GM19468 (cell line): ENCODE results near the gene PAGE1.
"Not testable (repeated sequence)": the region's sequence is repeated elsewhere in the genome, so short reads cannot be mapped to it uniquely, and the experiment has no call there.

Experiments used
- ATAC-seq: cut with Tn5 transposase; IDR thresholded peaks from one replicate; pipeline ENCODE4 v1.9.1; 2021; ENCODE audit warnings: mild to moderate bottlenecking, moderate library complexity, moderate number of reproducible peaks; ENCODE audit not compliant: unreplicated experiment; ENCODE audit errors: extremely low read depth

Gene PAGE1

GRCh38 chrX:49695276-49696180 is at the start of gene PAGE1:
PAGE1 (minus strand) TSS chrX:49695984; CDS start chrX:49694770, 1,214 bp downstream.
- ATAC-seq, result no peak

GRCh38 chrX:49741501-49741900 is 45.7 kb upstream of the PAGE1 start:
- ATAC-seq, result not testable (repeated sequence)

- ATAC-seq, result no peak
Measured at GRCh38 chrX:49727847-49728246, 32.1 kb upstream of the PAGE1 start.

- ATAC-seq, result no peak
Measured at GRCh38 chrX:49726966-49727365, 31.2 kb upstream of the PAGE1 start.

- ATAC-seq, result no peak
Measured at GRCh38 chrX:49725923-49726904, 30.4 kb upstream of the PAGE1 start.

GRCh38 chrX:49725401-49725800 is 29.6 kb upstream of the PAGE1 start:
- no peak for ATAC-seq

- not testable (repeated sequence) for ATAC-seq
Measured at GRCh38 chrX:49720106-49720505, 24.3 kb upstream of the PAGE1 start.

GRCh38 chrX:49712577-49712976 is 16.8 kb upstream of the PAGE1 start:
- no peak for ATAC-seq

GRCh38 chrX:49710744-49711319 is 15.0 kb upstream of the PAGE1 start:
- no peak for ATAC-seq

- no peak for ATAC-seq
Measured at GRCh38 chrX:49704691-49705404, 9.1 kb upstream of the PAGE1 start.

- no peak for ATAC-seq
Measured at GRCh38 chrX:49701933-49702332, 6.1 kb upstream of the PAGE1 start.

GRCh38 chrX:49701323-49701722 is 5.5 kb upstream of the PAGE1 start:
- no peak for ATAC-seq

- no peak for ATAC-seq
Measured at GRCh38 chrX:49675075-49675719, 20.6 kb downstream of the PAGE1 start.

- ATAC-seq, result no peak
Measured at GRCh38 chrX:49673394-49673793, 22.4 kb downstream of the PAGE1 start.

GRCh38 chrX:49664824-49665223 is 31.0 kb downstream of the PAGE1 start:
- ATAC-seq, result no peak

- no peak for ATAC-seq
Measured at GRCh38 chrX:49661881-49662280, 33.9 kb downstream of the PAGE1 start.

- ATAC-seq, result no peak
Measured at GRCh38 chrX:49659771-49660170, 36.0 kb downstream of the PAGE1 start.

GRCh38 chrX:49656533-49656932 is 39.3 kb downstream of the PAGE1 start:
- no peak for ATAC-seq

- no peak for ATAC-seq
Measured at GRCh38 chrX:49644991-49645637, 50.7 kb downstream of the PAGE1 start.
